GM18508 (cell line): ENCODE measurements around the gene CBR3.
"Not testable (repeated sequence)": the region's sequence is repeated elsewhere in the genome, so short reads cannot be mapped to it uniquely, and the experiment has no call there.

Source experiments
- ATAC-seq: cut with Tn5 transposase; IDR thresholded peaks from one replicate; pipeline ENCODE4 v1.9.1; 2021; ENCODE audit warnings: moderate number of reproducible peaks; ENCODE audit not compliant: insufficient read depth, unreplicated experiment

The CBR3 gene

GRCh38 chr21:36134803-36135390, at the start of gene CBR3:
Gene CBR3, plus strand, starts transcription at chr21:36135079. Its CDS starts 114 bp downstream, at chr21:36135193.
- no peak for ATAC-seq

- no peak for ATAC-seq
These were observed 47.3 kb upstream of the CBR3 start for GRCh38 chr21:36087362-36088138.

GRCh38 chr21:36089946-36090345, 44.9 kb upstream of the CBR3 start:
- ATAC-seq = no peak

GRCh38 chr21:36092681-36093080, 42.2 kb upstream of the CBR3 start:
- no peak for ATAC-seq

GRCh38 chr21:36093512-36093911, 41.4 kb upstream of the CBR3 start:
- ATAC-seq = no peak

- ATAC-seq = no peak
These were observed 38.2 kb upstream of the CBR3 start for GRCh38 chr21:36096398-36097290.

- no peak for ATAC-seq
These were observed 37.3 kb upstream of the CBR3 start for GRCh38 chr21:36097427-36098181.

- ATAC-seq = no peak
These were observed 36.7 kb upstream of the CBR3 start for GRCh38 chr21:36098182-36098532.

GRCh38 chr21:36099000-36099399, 35.9 kb upstream of the CBR3 start:
- no peak for ATAC-seq

GRCh38 chr21:36099695-36100211, 35.1 kb upstream of the CBR3 start:
- not testable (repeated sequence) for ATAC-seq

GRCh38 chr21:36100971-36101641, 33.8 kb upstream of the CBR3 start:
- no peak for ATAC-seq

- ATAC-seq = no peak
These were observed 31.4 kb upstream of the CBR3 start for GRCh38 chr21:36103434-36103833.

GRCh38 chr21:36104317-36105300, 30.3 kb upstream of the CBR3 start:
- no peak for ATAC-seq

- no peak for ATAC-seq
These were observed 29.5 kb upstream of the CBR3 start for GRCh38 chr21:36105327-36105842.

GRCh38 chr21:36109868-36110267, 25.0 kb upstream of the CBR3 start:
- no peak for ATAC-seq

GRCh38 chr21:36111238-36111637, 23.6 kb upstream of the CBR3 start:
- no peak for ATAC-seq

- ATAC-seq = no peak
These were observed 21.0 kb upstream of the CBR3 start for GRCh38 chr21:36113647-36114428.
